OCI-LY1 (cell line): ENCODE measurements around the gene AGER.

Experiments used
- EZH2 ChIP-seq: fragments of 200-600 bp; sonication (generic), shearing (Covaris generic); IDR thresholded peaks from 2 replicates; pipeline ENCODE4 v1.8.0; 2017; ENCODE audit warnings: borderline replicate concordance, mixed run types, mild to moderate bottlenecking, antibody characterized with exemption, low read length, moderate library complexity, mixed read lengths
- TF ChIP-seq, protein P1 (sequence below): fragments of 200-600 bp; sonication (generic), shearing (Covaris generic); IDR thresholded peaks from 2 replicates; pipeline ENCODE4 v1.5.1; 2017; ENCODE audit warnings: mild to moderate bottlenecking, antibody characterized with exemption, low read length, moderate library complexity, mixed read lengths

DNA sequence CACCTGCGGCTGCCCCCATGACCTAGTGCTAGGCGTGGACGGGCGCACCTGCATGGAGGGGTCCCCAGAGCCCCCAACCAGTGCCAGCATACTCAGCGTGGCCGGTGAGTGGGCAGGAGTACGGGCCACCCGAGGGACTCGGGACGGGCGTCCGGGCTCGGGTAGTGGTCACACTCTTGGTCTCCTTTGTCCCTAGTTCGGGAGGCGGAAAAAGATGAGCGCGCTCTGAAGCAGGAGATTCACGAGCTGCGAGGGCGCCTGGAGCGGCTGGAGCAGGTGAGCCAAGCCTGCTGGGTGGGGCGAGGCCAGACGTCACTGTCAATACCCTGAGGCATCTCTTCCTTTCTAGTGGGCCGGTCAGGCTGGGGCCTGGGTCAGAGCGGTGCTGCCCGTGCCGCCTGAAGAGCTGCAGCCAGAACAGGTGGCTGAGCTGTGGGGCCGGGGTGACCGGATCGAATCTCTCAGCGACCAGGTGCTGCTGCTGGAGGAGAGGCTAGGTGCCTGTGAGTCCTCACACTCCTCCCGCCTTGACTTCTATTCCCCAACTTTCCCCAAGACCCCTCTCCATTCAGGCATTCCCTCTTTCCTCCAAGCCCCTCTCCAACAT lies 16.8 kb downstream of the AGER start:
- TF ChIP-seq, protein P1, sequence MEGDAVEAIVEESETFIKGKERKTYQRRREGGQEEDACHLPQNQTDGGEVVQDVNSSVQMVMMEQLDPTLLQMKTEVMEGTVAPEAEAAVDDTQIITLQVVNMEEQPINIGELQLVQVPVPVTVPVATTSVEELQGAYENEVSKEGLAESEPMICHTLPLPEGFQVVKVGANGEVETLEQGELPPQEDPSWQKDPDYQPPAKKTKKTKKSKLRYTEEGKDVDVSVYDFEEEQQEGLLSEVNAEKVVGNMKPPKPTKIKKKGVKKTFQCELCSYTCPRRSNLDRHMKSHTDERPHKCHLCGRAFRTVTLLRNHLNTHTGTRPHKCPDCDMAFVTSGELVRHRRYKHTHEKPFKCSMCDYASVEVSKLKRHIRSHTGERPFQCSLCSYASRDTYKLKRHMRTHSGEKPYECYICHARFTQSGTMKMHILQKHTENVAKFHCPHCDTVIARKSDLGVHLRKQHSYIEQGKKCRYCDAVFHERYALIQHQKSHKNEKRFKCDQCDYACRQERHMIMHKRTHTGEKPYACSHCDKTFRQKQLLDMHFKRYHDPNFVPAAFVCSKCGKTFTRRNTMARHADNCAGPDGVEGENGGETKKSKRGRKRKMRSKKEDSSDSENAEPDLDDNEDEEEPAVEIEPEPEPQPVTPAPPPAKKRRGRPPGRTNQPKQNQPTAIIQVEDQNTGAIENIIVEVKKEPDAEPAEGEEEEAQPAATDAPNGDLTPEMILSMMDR, result no peak
- TF ChIP-seq EZH2, result no peak
